ENCODE data around the gene SLC22A2. TPM values are rescaled to one million over a fixed set of nuclear protein-coding genes. Genes with fewer than 3 reads are reported as not detected.

Gene SLC22A2
- polyA plus RNA-seq, 3 donors, result not detected

DNA sequence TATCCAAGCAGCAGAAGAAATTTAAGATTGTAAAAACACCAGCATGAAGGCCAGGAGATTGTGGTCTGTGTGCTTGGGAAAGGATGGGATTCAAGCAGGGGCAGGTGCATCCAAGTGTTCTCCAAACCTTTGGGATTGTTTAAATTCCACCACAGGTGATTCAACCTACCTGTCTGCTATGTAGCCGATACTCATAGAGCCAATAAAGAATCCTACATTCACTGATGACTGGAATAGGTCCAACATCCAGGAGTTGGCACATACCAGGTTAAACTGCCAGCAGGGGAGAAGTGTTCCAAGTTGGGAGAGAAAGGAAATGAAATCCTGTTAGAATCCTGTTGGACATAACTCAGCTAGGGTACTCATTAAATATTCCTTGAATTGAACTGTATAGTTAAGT is 2.2 kb downstream of the SLC22A2 start:
- TF ChIP-seq, protein P1, sequence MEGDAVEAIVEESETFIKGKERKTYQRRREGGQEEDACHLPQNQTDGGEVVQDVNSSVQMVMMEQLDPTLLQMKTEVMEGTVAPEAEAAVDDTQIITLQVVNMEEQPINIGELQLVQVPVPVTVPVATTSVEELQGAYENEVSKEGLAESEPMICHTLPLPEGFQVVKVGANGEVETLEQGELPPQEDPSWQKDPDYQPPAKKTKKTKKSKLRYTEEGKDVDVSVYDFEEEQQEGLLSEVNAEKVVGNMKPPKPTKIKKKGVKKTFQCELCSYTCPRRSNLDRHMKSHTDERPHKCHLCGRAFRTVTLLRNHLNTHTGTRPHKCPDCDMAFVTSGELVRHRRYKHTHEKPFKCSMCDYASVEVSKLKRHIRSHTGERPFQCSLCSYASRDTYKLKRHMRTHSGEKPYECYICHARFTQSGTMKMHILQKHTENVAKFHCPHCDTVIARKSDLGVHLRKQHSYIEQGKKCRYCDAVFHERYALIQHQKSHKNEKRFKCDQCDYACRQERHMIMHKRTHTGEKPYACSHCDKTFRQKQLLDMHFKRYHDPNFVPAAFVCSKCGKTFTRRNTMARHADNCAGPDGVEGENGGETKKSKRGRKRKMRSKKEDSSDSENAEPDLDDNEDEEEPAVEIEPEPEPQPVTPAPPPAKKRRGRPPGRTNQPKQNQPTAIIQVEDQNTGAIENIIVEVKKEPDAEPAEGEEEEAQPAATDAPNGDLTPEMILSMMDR (IDR thresholded peaks at IDR 0.05), result no peak
- Histone ChIP-seq H3K9me3 (replicated peaks in 1 of 2; ENCODE audit: control insufficient read depth in 1 of 2, insufficient read depth in 1 of 2, low read length in 2 of 2) (no peaks in the 10 kb centered on the region), H3K79me2 (ENCODE audit: insufficient read depth, low read length) (no peaks in the 10 kb centered on the region), H2AFZ (ENCODE audit: insufficient read depth, low read depth, low read length, poor library complexity, severe bottlenecking) (no peak overlapping the region), H3K36me3 (replicated peaks in 1 of 2; ENCODE audit: control insufficient read depth in 1 of 2, insufficient read depth in 2 of 2, low read length in 2 of 2) (no peaks in the 10 kb centered on the region), H3K27ac (ENCODE audit: low read depth in 1 of 2, low read length in 2 of 2) (no peak overlapping the region), H3K4me3 (replicated peaks in 1 of 3; ENCODE audit: low read depth in 2 of 3, low read length in 3 of 3) (no peak overlapping the region), H3K4me2 (replicated peaks; ENCODE audit: extremely low read depth, low read length, poor library complexity, severe bottlenecking) (no peak overlapping the region), H4K20me1 (ENCODE audit: insufficient read depth, low read length) (no peaks in the 10 kb centered on the region), H3K27me3 (ENCODE audit: control insufficient read depth in 2 of 2, insufficient read depth in 2 of 2, low read length in 2 of 2) (no peaks in the 10 kb centered on the region), H3K9ac (ENCODE audit: insufficient read depth, low read length, poor library complexity, severe bottlenecking) (no peak overlapping the region), H3K4me1 (ENCODE audit: control insufficient read depth in 1 of 2, insufficient read depth in 2 of 2, low read length in 2 of 2) (no peaks in the 10 kb centered on the region)
- no peak overlapping the region for H3K27ac Mint-ChIP-seq
- no peaks in the 10 kb centered on the region for H3K36me3 Mint-ChIP-seq
- H3K4me3 Mint-ChIP-seq, result no peak overlapping the region
- WGBS (ENCODE audit: insufficient coverage), result 100% methylated on average over 1 of the region's 1 CpG
- no peaks in the 10 kb centered on the region for H3K4me1 Mint-ChIP-seq
- peaks cover 0 to 2% (median 0%) of the 10 kb centered on the region in 7 donors for H3K9me3 Mint-ChIP-seq
- H3K27me3 Mint-ChIP-seq (ENCODE audit: low read depth in 3 of 3), result peaks cover 0 to 1% (median 0%) of the 10 kb centered on the region in 3 donors
- no peak for DNase-seq
- intact Hi-C loops (cut with micrococcal nuclease), result no loop called here

DNA sequence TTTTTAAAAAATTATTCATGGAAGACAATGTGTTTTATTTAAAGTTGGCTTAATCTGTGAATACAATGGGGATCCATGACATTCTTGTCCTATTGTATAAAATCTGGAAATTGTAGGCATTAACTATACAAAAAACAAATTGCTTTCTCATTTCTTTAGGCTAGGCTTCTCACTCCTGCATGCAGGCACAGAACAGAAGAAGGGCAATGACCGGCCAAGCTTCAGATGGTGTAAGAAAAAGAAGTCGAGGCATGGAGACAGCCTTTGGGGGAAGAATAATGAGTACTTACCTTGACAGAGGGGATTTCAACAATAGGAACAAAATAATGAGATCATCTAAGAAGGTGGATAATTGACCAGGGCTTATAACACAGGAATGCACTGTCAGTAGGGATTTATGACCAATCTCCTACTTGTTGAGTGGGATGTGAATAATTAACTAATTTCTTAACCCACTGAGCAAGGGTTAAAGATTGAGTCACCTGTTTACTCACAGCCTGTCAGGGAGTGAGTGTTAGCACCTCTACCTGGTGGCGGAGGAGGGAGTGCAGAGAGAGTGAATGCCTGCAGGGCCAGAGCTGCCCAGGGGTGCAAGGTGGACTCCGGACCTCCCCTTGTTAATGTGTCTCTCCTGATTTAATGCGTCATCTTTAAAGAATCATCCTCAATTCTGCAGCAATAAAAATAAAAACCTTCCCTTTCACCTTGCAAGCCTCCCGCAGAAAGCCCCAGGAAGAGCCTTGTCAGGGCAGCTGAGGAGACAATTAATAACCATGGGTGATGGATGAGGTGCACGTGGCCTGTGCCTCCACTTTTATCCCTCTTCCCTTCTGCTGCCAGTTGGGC is 3.9 kb downstream of the SLC22A2 start:
- Mint-ChIP-seq H3K4me1 (no peaks in the 10 kb centered on the region), H3K9me3 (peaks cover 0 to 2% (median 0%) of the 10 kb centered on the region in 7 donors), H3K4me3 (no peak overlapping the region), H3K27ac (no peak overlapping the region), H3K27me3 (ENCODE audit: low read depth in 3 of 3) (peaks cover 0 to 4% (median 2%) of the 10 kb centered on the region in 3 donors), H3K36me3 (no peaks in the 10 kb centered on the region)
- Histone ChIP-seq H3K27me3 (ENCODE audit: control insufficient read depth in 2 of 2, insufficient read depth in 2 of 2, low read length in 2 of 2) (no peaks in the 10 kb centered on the region), H4K20me1 (ENCODE audit: insufficient read depth, low read length) (no peaks in the 10 kb centered on the region), H3K4me1 (ENCODE audit: control insufficient read depth in 1 of 2, insufficient read depth in 2 of 2, low read length in 2 of 2) (no peaks in the 10 kb centered on the region), H3K4me2 (replicated peaks; ENCODE audit: extremely low read depth, low read length, poor library complexity, severe bottlenecking) (no peak overlapping the region), H3K9ac (ENCODE audit: insufficient read depth, low read length, poor library complexity, severe bottlenecking) (no peak overlapping the region), H3K27ac (ENCODE audit: low read depth in 1 of 2, low read length in 2 of 2) (no peak overlapping the region), H3K4me3 (replicated peaks in 1 of 3; ENCODE audit: low read depth in 2 of 3, low read length in 3 of 3) (no peak overlapping the region), H3K79me2 (ENCODE audit: insufficient read depth, low read length) (no peaks in the 10 kb centered on the region), H3K36me3 (replicated peaks in 1 of 2; ENCODE audit: control insufficient read depth in 1 of 2, insufficient read depth in 2 of 2, low read length in 2 of 2) (no peaks in the 10 kb centered on the region), H3K9me3 (replicated peaks in 1 of 2; ENCODE audit: control insufficient read depth in 1 of 2, insufficient read depth in 1 of 2, low read length in 2 of 2) (no peaks in the 10 kb centered on the region), H2AFZ (ENCODE audit: insufficient read depth, low read depth, low read length, poor library complexity, severe bottlenecking) (no peak overlapping the region)
- whole genome bisulfite sequencing (ENCODE audit: insufficient coverage), result 80% methylated on average over 1 of the region's 7 CpGs
- DNase-seq, result no peak
- TF ChIP-seq, protein P1 (IDR thresholded peaks at IDR 0.05), result no peak
- intact Hi-C loops (cut with micrococcal nuclease), result no loop called here
